ENCODE data around the gene CD79A.
A peak's percentile ranks its signal among the peaks of the same experiment; 100 is the strongest.

The CD79A gene

DNA sequence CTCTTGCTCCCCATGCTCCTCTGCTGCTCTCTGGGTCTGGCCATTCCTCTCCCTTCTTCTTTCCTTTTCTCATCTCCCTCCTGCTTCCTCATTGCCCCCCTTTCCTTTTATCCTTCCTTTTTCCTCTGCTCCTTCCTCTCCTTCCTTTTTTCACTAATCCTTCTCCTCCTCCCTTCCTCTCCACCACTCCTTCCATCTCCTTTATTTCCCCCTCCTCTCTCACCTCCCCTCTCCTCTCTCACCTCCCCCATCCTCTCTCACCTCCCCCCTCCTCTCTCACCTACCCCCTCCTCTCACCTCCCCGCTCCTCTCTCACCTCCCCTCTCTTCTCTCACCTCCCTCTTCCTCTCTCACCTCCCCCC, 19.5 kb downstream of the CD79A start:
- no peak overlapping the region for H3K27ac ChIP-seq
- TF ChIP-seq, protein P1, sequence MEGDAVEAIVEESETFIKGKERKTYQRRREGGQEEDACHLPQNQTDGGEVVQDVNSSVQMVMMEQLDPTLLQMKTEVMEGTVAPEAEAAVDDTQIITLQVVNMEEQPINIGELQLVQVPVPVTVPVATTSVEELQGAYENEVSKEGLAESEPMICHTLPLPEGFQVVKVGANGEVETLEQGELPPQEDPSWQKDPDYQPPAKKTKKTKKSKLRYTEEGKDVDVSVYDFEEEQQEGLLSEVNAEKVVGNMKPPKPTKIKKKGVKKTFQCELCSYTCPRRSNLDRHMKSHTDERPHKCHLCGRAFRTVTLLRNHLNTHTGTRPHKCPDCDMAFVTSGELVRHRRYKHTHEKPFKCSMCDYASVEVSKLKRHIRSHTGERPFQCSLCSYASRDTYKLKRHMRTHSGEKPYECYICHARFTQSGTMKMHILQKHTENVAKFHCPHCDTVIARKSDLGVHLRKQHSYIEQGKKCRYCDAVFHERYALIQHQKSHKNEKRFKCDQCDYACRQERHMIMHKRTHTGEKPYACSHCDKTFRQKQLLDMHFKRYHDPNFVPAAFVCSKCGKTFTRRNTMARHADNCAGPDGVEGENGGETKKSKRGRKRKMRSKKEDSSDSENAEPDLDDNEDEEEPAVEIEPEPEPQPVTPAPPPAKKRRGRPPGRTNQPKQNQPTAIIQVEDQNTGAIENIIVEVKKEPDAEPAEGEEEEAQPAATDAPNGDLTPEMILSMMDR (conservative IDR thresholded peaks at IDR 0.05) = no peak

DNA sequence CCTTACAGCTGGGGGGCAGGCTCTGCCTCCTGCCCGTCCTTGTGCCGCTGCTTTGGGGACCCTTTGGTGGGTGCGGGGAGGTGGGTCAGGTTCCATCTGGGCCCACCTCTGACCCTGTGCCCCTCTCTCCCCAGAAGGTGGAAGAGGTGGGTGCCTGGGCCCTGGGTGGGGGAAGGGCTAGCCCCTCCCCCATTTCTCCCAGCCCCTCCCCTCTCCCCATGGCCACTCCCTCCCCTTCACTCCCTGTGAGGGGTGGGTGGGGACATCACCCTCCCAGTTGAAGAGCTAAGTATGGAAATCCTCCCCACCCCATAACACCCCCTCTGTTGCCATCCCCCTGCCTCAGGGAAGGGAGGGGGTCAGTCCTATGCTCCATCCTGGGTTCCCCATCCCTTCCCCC, 20.1 kb downstream of the CD79A start:
- H3K27ac ChIP-seq = no peak overlapping the region
- TF ChIP-seq, protein P1 (conservative IDR thresholded peaks at IDR 0.05) = no peak

DNA sequence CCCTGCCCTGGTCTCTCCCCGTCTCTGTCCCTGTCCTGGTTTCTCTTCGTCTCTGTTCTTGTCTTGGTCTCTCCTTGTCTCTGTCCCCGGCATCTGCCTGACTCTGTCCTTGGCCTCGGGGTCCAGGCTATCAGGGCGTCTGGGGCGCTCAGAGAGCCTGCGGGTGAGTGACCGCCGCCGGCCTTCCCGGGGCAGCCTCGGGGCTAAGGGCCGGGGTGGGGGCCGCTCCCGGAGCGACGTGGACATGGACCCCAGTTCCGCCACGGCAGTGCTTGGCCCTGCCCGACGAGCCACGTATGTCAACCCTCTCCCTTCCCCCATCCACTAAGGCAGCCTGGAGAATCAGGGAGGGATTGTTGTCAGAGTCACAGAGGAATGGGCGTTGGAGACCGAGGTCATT, 20.7 kb downstream of the CD79A start:
- TF ChIP-seq, protein P1 (conservative IDR thresholded peaks at IDR 0.05) = no peak
- no peak overlapping the region for H3K27ac ChIP-seq

DNA sequence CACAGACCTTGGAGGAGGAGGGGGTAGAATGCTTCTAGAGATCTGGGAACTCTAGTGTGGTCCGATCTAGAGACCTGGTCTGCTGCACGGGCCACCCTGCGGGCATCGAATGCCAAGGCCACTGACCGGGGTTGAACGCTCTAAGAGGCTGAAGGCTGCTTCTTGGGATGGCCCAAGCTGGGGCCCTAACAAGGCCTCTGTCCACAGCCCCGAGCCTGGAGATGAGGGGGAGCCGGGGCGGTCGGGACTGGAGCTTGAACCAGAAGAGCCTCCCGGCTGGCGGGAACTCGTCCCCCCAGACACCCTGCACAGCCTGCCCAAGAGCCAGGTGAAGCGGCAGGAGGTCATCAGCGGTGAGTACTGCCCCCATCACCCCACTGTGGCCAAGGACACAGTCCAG, 21.2 kb downstream of the CD79A start:
- TF ChIP-seq, protein P1 (conservative IDR thresholded peaks at IDR 0.05) = no peak
- H3K27ac ChIP-seq = no peak overlapping the region

DNA sequence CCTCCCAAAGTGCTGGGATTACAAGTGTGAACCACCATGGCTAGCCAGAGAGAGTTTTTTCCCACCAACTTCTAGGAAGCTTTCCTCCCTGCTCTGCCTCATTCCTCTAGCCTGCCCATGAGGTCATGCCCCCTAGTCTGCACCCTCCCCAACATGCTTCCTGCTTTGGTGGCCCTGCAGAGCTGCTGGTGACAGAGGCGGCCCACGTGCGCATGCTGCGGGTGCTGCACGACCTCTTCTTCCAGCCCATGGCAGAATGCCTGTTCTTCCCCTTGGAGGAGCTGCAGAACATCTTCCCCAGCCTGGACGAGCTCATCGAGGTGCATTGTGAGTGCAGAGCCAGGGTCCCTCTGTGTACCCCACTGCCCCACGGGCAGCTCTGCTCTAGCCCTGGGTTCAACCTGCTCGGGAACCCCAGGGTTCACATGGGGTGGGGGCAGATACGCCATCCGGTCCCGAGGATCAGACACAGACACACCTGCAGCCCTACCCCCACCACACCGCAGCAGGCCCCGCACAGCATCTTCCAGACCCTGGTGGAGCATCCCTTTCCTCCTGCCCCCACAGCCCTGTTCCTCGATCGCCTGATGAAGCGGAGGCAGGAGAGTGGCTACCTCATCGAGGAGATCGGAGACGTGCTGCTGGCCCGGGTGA, 24.8 kb downstream of the CD79A start:
- TF ChIP-seq, protein P1 (conservative IDR thresholded peaks at IDR 0.05) = no peak
- H3K27ac ChIP-seq = no peak overlapping the region

DNA sequence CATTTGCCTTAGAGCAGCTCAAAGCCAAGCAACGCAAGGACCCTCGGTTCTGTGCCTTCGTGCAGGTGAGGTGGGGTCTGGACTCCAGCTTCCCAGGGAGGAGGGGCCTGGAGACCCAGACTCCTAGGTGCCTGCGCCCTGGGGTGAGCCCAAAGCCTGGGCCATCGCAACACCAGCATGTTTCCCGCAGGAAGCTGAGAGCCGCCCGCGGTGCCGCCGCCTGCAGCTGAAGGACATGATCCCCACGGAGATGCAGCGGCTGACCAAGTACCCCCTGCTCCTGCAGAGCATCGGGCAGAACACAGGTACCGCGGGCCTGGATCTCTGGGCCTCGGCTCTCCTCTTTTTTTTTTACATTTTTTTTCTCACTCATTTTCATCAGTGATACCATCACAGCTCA, 25.5 kb downstream of the CD79A start:
- H3K27ac ChIP-seq = no peak overlapping the region
- TF ChIP-seq, protein P1 (conservative IDR thresholded peaks at IDR 0.05) = no peak

DNA sequence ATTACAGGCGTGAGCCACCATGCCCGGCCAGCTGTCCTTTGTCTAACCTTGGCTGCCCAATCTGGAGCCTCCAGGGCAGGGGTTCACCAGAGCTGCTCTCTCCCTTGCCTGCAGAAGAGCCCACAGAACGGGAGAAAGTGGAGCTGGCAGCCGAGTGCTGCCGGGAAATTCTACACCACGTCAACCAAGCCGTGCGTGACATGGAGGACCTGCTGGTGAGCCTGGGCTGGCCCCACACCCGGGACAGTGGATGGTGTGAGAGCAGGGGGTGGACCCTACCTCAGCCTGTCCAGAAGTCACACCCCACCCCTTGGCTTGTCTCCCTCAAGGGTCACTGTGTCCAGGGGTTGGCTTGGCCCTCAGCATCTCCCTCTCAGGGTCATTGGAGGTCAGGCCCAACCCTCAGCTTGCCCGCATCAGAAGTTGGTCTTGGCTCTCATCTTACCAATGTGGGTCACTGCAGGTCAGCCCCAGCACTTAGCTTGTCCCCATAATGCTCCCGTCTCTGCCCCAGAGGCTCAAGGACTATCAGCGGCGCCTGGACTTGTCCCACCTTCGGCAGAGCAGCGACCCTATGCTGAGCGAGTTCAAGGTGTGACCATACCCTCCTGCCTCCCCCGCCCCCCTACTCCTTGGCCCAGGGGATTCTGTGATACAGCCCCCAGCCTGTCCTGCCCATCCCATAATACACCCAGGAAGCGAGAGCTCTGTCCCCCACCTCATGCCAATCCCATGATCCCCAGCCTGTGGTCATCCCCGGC, 26.3 kb downstream of the CD79A start:
- H3K27ac ChIP-seq = peak overlapping the region; percentile 87
- TF ChIP-seq, protein P1 (conservative IDR thresholded peaks at IDR 0.05) = no peak

All from VCaP (cell line).